ENCODE results near the gene CIDEB.
"Not testable (repeated sequence)": the region's sequence is repeated elsewhere in the genome, so short reads cannot be mapped to it uniquely, and the experiment has no call there.

DNA sequence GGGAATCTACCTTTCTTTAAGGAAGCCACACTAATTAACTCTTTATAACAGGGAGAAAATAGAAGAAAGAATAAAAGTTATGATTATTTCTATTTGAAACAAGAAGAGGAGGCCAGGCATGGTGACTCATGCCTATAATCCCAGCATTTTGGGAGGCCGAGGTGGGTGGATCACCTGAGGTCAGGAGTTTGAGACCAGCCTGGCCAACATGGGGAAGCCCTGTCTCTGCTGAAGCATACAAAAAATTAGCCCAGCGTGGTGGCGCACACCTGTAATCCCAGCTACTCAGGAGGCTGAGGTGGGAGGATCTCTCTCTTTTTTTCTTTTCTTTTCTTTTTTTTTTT is 46.7 kb upstream of the CIDEB start:
- TF ChIP-seq, protein P1, sequence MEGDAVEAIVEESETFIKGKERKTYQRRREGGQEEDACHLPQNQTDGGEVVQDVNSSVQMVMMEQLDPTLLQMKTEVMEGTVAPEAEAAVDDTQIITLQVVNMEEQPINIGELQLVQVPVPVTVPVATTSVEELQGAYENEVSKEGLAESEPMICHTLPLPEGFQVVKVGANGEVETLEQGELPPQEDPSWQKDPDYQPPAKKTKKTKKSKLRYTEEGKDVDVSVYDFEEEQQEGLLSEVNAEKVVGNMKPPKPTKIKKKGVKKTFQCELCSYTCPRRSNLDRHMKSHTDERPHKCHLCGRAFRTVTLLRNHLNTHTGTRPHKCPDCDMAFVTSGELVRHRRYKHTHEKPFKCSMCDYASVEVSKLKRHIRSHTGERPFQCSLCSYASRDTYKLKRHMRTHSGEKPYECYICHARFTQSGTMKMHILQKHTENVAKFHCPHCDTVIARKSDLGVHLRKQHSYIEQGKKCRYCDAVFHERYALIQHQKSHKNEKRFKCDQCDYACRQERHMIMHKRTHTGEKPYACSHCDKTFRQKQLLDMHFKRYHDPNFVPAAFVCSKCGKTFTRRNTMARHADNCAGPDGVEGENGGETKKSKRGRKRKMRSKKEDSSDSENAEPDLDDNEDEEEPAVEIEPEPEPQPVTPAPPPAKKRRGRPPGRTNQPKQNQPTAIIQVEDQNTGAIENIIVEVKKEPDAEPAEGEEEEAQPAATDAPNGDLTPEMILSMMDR (IDR thresholded peaks at IDR 0.05): not testable (repeated sequence)
- not testable (repeated sequence) for TF ChIP-seq POLR2AphosphoS5, POLR2A (IDR thresholded peaks at IDR 0.05)
